HepG2 (cell line): ENCODE results near the gene USF2. TPM values are rescaled to one million over a fixed set of nuclear protein-coding genes. Genes with fewer than 3 reads are reported as not detected.

Experiments
- AGO2 ChIP-seq: fragments of 200-400 bp; formaldehyde crosslinking; optimal IDR thresholded peaks from 2 replicates; pipeline ENCODE3; 2017; ENCODE audit warnings: mild to moderate bottlenecking, low read depth, low read length, moderate library complexity
- ATF1 ChIP-seq: IDR thresholded peaks from 2 replicates; pipeline ENCODE4 v1.6.1; 2016; ENCODE audit warnings: mild to moderate bottlenecking, control low read depth
- BHLHE40 ChIP-seq: IDR thresholded peaks from 2 replicates; pipeline ENCODE4 v1.6.1; 2011; ENCODE audit warnings: low read length, improper control_type of control experiment
- GZF1 ChIP-seq: sonication (generic); formaldehyde crosslinking; IDR thresholded peaks from 2 replicates; pipeline ENCODE4 v1.5.1; 2020; ENCODE audit warnings: mild to moderate bottlenecking, missing genetic modification reagents
- HOXD1 ChIP-seq: sonication (generic); formaldehyde crosslinking; IDR thresholded peaks from 2 replicates; pipeline ENCODE4 v1.5.0; 2020; ENCODE audit warnings: missing genetic modification reagents
- NCOR1 ChIP-seq: fragments of 200-600 bp; sonication (generic); IDR thresholded peaks from 2 replicates; pipeline ENCODE4 v1.7.0; 2017; ENCODE audit warnings: antibody characterized with exemption, low read length, borderline replicate concordance
- NFIC ChIP-seq: IDR thresholded peaks from 2 replicates; pipeline ENCODE4 v1.6.1; 2012; ENCODE audit warnings: mild to moderate bottlenecking, low read length, inconsistent platforms
- RBAK ChIP-seq: sonication (generic); formaldehyde crosslinking; IDR thresholded peaks from 2 replicates; pipeline ENCODE4 v1.5.1; 2020; ENCODE audit warnings: mild to moderate bottlenecking, missing genetic modification reagents
- SAP130 ChIP-seq: IDR thresholded peaks from 2 replicates; pipeline ENCODE4 v1.6.1; 2016; ENCODE audit warnings: low read depth
- TMF1 ChIP-seq: sonication (generic); formaldehyde crosslinking; IDR thresholded peaks from 2 replicates; pipeline ENCODE4 v1.8.1; 2022; ENCODE audit warnings: low read depth, missing genetic modification reagents
- XRCC5 ChIP-seq: fragments of 200-400 bp; formaldehyde crosslinking; optimal IDR thresholded peaks from 2 replicates; pipeline ENCODE3; 2017; ENCODE audit warnings: mild to moderate bottlenecking, low read length
- ZC3H13 ChIP-seq: sonication (generic); formaldehyde crosslinking; IDR thresholded peaks from 2 replicates; pipeline ENCODE4 v1.8.1; 2023; ENCODE audit warnings: mild to moderate bottlenecking, missing genetic modification reagents, moderate library complexity
- ZFP82 ChIP-seq: sonication (generic); formaldehyde crosslinking; IDR thresholded peaks from 2 replicates; pipeline ENCODE4 v1.5.1; 2020; ENCODE audit warnings: mild to moderate bottlenecking, missing genetic modification reagents, borderline replicate concordance
- ZNF589 ChIP-seq: sonication (generic); formaldehyde crosslinking; conservative IDR thresholded peaks from 2 replicates; pipeline ENCODE4 v1.8.0; 2022; ENCODE audit warnings: mild to moderate bottlenecking, moderate library complexity, missing genetic modification reagents
- ZNF703 ChIP-seq: sonication (generic); formaldehyde crosslinking; IDR thresholded peaks from 2 replicates; pipeline ENCODE4 v1.5.1; 2020; ENCODE audit warnings: missing genetic modification reagents, mild to moderate bottlenecking, moderate library complexity, borderline replicate concordance
- polyA plus RNA-seq, 8 experiments: library from polyadenylated mRNA; depleted of rRNA in 3 of 8; stranded (reverse) in 7 of 8; unstranded in 1 of 8; fragments of >200 nt; fragmentation: Illumina TruSeq in 4 of 8; extraction: Trizol in 4 of 8; gene quantifications; 2 replicates each; pipeline versions ENCODE4 v1.2.1 to v1.2.3, GENCODE V29; 2011 to 2016; ENCODE audit warnings: low read depth in 4 of 8, missing spikeins in 1 of 8, mixed read lengths in 1 of 8; ENCODE audit not compliant: insufficient read depth in 1 of 8
- total RNA-seq, 5 experiments: library from RNA; depleted of rRNA; stranded (reverse); fragments of >200 nt; fragmentation: Illumina TruSeq; extraction: Trizol; gene quantifications; 2 replicates each; pipeline ENCODE4 v1.2.3, GENCODE V29; 2016; ENCODE audit warnings: low read depth in 1 of 5
- TF ChIP-seq, protein P1 (sequence below), 2 experiments: IDR thresholded peaks; 2 replicates each; pipeline ENCODE4 v1.6.1; 2011 to 2012; ENCODE audit warnings: low read length in 2 of 2, borderline replicate concordance in 1 of 2, low read depth in 1 of 2, mild to moderate bottlenecking in 1 of 2, moderate library complexity in 1 of 2
- TF ChIP-seq, protein P2 (sequence below): sonication (generic); formaldehyde crosslinking; IDR thresholded peaks from 2 replicates; pipeline ENCODE4 v1.8.1; 2023; ENCODE audit warnings: mild to moderate bottlenecking, missing genetic modification reagents
- TF ChIP-seq, protein P3 (sequence below): sonication (generic); formaldehyde crosslinking; IDR thresholded peaks from 2 replicates; pipeline ENCODE4 v1.8.1; 2023; ENCODE audit warnings: mild to moderate bottlenecking, inconsistent platforms, moderate library complexity, missing genetic modification reagents, borderline replicate concordance
- TF ChIP-seq, protein P4 (sequence below): sonication (generic); formaldehyde crosslinking; IDR thresholded peaks from 2 replicates; pipeline ENCODE4 v1.5.0; 2020; ENCODE audit warnings: missing genetic modification reagents
- TF ChIP-seq, protein P5 (sequence below): sonication (generic); formaldehyde crosslinking; IDR thresholded peaks from 2 replicates; pipeline ENCODE4 v1.5.1; 2020; ENCODE audit warnings: missing genetic modification reagents, mild to moderate bottlenecking, borderline replicate concordance

Gene USF2
- total and polyA plus RNA-seq, 2 of the 13 experiments (the other 11 are each of a cell fraction or from before 2014, with no cell fraction given), result 54.9 to 106 TPM

DNA sequence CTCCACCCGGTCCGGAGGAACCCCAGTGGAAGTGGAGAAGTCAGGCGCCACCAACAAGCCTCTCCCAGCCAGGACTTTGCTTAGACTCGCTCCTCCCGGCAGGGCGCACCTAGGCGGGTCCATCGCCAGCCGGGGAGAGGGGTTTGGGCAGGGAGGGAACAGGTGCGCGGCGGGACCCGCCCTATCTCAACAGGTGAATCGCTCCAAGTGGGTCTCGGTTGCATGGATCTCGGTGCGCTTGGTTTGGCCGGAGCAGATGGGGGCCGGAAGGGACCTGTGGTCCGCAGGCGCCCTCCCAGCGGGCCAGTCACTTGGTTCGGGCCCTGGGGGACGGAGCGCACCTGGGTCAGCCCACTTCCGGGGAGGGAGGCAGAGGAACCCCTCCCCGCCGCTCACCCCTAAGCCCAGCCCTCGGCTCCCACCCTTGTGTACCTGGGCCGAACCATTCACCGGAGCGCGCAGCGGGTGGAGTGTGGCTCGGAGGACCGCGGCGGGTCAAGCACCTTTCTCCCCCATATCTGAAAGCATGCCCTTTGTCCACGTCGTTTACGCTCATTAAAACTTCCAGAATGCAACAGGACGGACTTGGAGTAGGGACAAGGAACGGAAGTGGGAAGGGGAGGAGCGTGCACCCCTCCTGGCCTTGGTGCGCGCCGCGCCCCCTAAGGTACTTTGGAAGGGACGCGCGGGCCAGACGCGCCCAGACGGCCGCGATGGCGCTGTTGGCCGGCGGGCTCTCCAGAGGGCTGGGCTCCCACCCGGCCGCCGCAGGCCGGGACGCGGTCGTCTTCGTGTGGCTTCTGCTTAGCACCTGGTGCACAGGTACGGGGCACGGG is 20.2 kb upstream of the USF2 start, which contains the start of gene LSR (continued):
- TF ChIP-seq, protein P1, sequence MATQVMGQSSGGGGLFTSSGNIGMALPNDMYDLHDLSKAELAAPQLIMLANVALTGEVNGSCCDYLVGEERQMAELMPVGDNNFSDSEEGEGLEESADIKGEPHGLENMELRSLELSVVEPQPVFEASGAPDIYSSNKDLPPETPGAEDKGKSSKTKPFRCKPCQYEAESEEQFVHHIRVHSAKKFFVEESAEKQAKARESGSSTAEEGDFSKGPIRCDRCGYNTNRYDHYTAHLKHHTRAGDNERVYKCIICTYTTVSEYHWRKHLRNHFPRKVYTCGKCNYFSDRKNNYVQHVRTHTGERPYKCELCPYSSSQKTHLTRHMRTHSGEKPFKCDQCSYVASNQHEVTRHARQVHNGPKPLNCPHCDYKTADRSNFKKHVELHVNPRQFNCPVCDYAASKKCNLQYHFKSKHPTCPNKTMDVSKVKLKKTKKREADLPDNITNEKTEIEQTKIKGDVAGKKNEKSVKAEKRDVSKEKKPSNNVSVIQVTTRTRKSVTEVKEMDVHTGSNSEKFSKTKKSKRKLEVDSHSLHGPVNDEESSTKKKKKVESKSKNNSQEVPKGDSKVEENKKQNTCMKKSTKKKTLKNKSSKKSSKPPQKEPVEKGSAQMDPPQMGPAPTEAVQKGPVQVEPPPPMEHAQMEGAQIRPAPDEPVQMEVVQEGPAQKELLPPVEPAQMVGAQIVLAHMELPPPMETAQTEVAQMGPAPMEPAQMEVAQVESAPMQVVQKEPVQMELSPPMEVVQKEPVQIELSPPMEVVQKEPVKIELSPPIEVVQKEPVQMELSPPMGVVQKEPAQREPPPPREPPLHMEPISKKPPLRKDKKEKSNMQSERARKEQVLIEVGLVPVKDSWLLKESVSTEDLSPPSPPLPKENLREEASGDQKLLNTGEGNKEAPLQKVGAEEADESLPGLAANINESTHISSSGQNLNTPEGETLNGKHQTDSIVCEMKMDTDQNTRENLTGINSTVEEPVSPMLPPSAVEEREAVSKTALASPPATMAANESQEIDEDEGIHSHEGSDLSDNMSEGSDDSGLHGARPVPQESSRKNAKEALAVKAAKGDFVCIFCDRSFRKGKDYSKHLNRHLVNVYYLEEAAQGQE (IDR thresholded peaks at IDR 0.05; ENCODE audit: borderline replicate concordance in 1 of 2, low read depth in 1 of 2, low read length in 2 of 2), result peak in 1 of 2 experiments; percentile 78; a peak in 1 of 4 replicates
- TF ChIP-seq ZFP82 (CRISPR knock-in tag) (peak; percentile 71; the same call in 1 of the 2 replicates), GZF1 (no peak), XRCC5 (peak; percentile 13), SAP130 (CRISPR knock-in tag) (peak; percentile 83), ZNF703 (CRISPR knock-in tag) (peak; percentile 35; the same call in 1 of the 2 replicates), ZNF589 (CRISPR knock-in tag) (peak; percentile 96), AGO2 (peak; percentile 71), ATF1 (CRISPR knock-in tag) (no peak), HOXD1 (CRISPR knock-in tag) (peak; percentile 83; the same call in 1 of the 2 replicates), TMF1 (CRISPR knock-in tag) (peak; percentile 93), NCOR1 (no peak), RBAK (CRISPR knock-in tag) (0 out of 2 replicates have a peak, but pooled peaks have one; percentile 31), NFIC (peak; percentile 34; the same call in 1 of the 2 replicates), BHLHE40 (peak; percentile 93), ZC3H13 (CRISPR knock-in tag) (peak; percentile 97)
- TF ChIP-seq, protein P2, sequence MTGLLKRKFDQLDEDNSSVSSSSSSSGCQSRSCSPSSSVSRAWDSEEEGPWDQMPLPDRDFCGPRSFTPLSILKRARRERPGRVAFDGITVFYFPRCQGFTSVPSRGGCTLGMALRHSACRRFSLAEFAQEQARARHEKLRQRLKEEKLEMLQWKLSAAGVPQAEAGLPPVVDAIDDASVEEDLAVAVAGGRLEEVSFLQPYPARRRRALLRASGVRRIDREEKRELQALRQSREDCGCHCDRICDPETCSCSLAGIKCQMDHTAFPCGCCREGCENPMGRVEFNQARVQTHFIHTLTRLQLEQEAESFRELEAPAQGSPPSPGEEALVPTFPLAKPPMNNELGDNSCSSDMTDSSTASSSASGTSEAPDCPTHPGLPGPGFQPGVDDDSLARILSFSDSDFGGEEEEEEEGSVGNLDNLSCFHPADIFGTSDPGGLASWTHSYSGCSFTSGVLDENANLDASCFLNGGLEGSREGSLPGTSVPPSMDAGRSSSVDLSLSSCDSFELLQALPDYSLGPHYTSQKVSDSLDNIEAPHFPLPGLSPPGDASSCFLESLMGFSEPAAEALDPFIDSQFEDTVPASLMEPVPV, result peak; percentile 81; the same call in 1 of the 2 replicates
- TF ChIP-seq, protein P3, sequence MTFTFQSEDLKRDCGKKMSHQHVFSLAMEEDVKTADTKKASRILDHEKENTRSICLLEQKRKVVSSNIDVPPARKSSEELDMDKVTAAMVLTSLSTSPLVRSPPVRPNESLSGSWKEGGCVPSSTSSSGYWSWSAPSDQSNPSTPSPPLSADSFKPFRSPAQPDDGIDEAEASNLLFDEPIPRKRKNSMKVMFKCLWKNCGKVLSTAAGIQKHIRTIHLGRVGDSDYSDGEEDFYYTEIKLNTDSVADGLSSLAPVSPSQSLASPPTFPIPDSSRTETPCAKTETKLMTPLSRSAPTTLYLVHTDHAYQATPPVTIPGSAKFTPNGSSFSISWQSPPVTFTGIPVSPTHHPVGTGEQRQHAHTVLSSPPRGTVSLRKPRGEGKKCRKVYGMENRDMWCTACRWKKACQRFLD (CRISPR knock-in tag), result peak; percentile 30; the same call in 1 of the 2 replicates
- TF ChIP-seq, protein P4, sequence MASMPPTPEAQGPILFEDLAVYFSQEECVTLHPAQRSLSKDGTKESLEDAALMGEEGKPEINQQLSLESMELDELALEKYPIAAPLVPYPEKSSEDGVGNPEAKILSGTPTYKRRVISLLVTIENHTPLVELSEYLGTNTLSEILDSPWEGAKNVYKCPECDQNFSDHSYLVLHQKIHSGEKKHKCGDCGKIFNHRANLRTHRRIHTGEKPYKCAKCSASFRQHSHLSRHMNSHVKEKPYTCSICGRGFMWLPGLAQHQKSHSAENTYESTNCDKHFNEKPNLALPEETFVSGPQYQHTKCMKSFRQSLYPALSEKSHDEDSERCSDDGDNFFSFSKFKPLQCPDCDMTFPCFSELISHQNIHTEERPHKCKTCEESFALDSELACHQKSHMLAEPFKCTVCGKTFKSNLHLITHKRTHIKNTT (CRISPR knock-in tag), result no peak
- TF ChIP-seq, protein P5, sequence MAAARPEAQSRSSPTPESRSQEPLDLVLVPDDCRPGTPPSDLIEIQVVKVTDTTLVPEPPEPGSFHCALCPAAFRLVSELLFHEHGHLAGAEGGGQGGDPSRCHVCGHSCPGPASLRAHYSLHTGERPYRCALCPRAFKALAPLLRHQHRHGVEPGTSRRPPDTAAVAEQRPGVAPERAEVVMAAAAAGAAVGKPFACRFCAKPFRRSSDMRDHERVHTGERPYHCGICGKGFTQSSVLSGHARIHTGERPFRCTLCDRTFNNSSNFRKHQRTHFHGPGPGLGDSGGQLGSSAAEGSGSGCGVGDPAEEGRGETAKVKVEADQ (CRISPR knock-in tag), result no peak; the same call in 1 of the 2 replicates
